ENCODE data around the gene SURF4. TPM values are rescaled to one million over a fixed set of nuclear protein-coding genes. Genes with fewer than 3 reads are reported as not detected.

The SURF4 gene
- total RNA-seq, 1 donor from 2014 or later, result 126 TPM

DNA sequence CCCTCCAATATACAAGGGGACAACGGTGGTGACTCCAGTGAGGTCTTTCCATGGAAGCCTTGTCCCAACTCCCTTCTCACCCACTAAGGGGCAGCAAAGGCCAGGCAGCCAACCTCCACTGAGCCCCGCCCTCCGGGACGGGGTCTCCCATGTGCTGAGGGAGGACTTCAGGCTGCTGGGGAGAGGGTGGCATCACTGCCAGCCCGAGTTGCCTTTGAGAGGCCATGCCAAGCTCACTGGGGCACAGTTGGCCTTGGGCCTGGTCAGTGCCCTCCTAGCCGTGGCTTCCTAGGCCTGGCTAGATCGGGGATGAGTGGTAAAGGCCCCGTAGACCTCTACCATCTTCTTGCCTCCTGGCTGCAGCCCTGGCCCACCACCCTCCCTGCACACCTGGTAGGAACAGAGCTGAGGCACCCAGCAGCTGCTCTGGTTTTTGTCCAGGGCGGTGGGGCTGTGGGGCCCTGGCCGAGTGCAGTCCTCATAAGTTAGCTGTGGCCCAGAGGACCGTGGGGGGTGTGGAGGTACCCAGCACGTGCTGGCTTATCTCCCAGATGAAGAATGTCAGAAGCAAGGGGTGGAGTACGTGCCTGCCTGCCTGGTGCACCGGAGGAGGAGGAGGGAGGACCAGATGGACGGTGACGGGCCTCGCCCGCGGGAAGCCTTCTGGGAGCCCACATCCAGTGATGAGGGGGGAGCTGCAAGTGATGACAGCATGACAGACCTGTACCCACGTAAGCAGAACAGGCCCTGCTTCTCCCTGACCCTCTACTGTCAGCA, 16.3 kb downstream of the SURF4 start:
- Histone ChIP-seq H3K27ac (no peak overlapping the region), H3K36me3 (peaks cover 70% of the 10 kb centered on the region), H3K27me3 (ENCODE audit: low read depth) (no peaks in the 10 kb centered on the region), H3K4me1 (peaks cover 28% of the 10 kb centered on the region), H3K4me3 (no peak overlapping the region), H3K9me3 (no peaks in the 10 kb centered on the region)
- no peak for TF ChIP-seq CTCF (IDR thresholded peaks at IDR 0.05)
- ATAC-seq (no peak), DNase-seq (peak; percentile 44)
- intact Hi-C loops (cut with DNase I), result no loop called here

DNA sequence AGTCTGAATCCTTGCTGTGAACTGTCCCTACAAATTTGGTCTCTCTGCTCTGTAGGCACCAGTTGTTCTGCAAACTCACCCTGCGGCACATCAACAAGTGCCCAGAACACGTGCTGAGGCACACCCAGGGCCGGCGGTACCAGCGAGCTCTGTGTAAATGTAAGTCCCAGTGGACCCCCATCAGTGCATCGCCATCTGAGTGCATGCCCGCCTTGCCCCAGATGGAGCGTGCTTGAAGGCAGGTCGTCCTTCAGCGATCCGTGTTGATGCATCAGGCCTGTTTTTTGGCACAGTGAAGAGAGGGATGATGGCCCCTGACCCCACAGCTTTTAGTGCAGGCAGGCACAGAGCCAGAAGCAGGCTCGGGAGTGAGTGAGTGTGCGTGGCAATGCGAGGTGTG, 18.2 kb downstream of the SURF4 start:
- ATAC-seq, result no peak

DNA sequence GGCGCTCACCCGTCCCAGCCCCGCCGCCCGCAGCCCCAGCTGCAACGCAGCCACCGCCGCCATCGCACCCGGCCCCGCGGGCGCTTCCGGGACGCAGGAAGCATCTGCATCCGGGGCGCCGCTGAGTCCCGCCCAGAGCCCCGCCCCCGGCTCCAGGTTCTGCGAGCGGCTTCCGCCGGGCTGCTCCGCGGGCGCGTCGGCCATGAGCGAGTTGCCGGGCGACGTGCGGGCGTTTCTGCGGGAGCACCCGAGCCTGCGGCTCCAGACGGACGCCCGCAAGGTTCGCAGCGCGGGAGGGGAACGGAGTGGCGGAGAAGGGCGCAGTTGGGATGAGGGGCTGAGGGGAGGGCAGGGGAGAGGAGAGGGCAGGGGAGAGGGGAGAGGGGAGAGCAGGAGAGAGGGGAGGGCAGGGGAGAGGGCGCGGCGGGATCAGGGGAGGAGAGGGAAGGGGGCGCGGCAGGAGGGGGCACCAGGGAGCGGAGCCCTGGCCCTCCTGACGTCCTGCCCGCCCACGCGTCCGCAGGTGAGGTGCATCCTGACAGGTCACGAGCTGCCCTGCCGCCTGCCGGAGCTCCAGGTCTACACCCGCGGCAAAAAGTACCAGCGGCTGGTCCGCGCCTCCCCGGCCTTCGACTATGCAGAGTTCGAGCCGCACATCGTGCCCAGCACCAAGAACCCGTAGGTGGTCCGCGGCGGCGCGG, 19.3 kb downstream of the SURF4 start, which contains the start of the genes SURF1 and SURF2:
Gene SURF1 (minus strand): TSS at position 97 of the 701 bp plus-strand sequence. CDS start 34 bp downstream, at position 63.
Gene SURF2 (plus strand): TSS at position 160 of the 701 bp plus-strand sequence. CDS start 43 bp downstream, at position 203.
- peak within 1 kb of the TSS; percentile 88 for H3K27ac ChIP-seq
- no peak for TF ChIP-seq CTCF (IDR thresholded peaks at IDR 0.05)
- peak; percentile 94 to 96 for ATAC-seq
- H3K9me3 ChIP-seq, result no peaks in the 10 kb centered on the region
- peaks cover 29% of the 10 kb centered on the region for H3K4me1 ChIP-seq
- H3K27me3 ChIP-seq (ENCODE audit: low read depth), result no peaks in the 10 kb centered on the region
- H3K36me3 ChIP-seq, result peaks cover 68% of the 10 kb centered on the region
- intact Hi-C loops (cut with DNase I), result no loop called here
- peak; percentile 95 for DNase-seq
- H3K4me3 ChIP-seq, result peak within 1 kb of the TSS; percentile 91

More for the DNA sequence above, 18.2 kb downstream of the SURF4 start:
- peaks cover 68% of the 10 kb centered on the region for H3K36me3 ChIP-seq
- peak overlapping the region; percentile 91 for H3K4me3 ChIP-seq
- no peaks in the 10 kb centered on the region for H3K9me3 ChIP-seq
- intact Hi-C loops (cut with DNase I), result no loop called here
- peaks cover 29% of the 10 kb centered on the region for H3K4me1 ChIP-seq
- no peak for TF ChIP-seq CTCF (IDR thresholded peaks at IDR 0.05)
- no peak for DNase-seq
- no peak overlapping the region for H3K27ac ChIP-seq
- no peaks in the 10 kb centered on the region for H3K27me3 ChIP-seq (ENCODE audit: low read depth)

GRCh38 chr9:133355881-133356357, 19.9 kb downstream of the SURF4 start:
- Histone ChIP-seq H3K27ac (peak overlapping the region; percentile 88), H3K36me3 (peaks cover 68% of the 10 kb centered on the region), H3K27me3 (ENCODE audit: low read depth) (no peaks in the 10 kb centered on the region), H3K9me3 (no peaks in the 10 kb centered on the region), H3K4me1 (peaks cover 29% of the 10 kb centered on the region), H3K4me3 (peak overlapping the region; percentile 91)
- no peak for DNase-seq
- ATAC-seq, result peak; percentile 3 to 42
- intact Hi-C loops (cut with DNase I), result no loop called here
- TF ChIP-seq CTCF (IDR thresholded peaks at IDR 0.05), result peak; percentile 8

DNA sequence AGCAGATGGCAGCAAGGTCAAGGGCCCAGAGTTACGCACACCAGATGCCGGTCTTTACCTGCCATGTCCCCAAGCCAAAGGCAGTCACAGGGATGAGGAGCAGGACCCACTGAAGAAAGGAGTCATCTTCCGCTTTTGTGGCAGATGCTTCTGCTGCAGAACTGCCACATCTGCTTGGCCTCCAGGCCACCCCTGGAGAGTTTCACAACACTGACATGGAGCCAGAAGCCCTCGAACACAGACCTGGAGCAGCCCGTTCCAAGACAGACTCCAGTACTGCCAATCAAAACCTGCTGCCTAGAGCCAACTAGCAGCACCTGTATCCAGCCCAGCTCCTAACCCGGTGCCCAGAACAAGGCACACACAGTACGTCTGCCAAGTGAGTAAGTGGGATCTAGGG, 21.1 kb downstream of the SURF4 start:
- Histone ChIP-seq H3K9me3 (no peaks in the 10 kb centered on the region), H3K36me3 (peaks cover 68% of the 10 kb centered on the region), H3K4me3 (no peak overlapping the region), H3K27ac (no peak overlapping the region), H3K27me3 (ENCODE audit: low read depth) (no peaks in the 10 kb centered on the region), H3K4me1 (peaks cover 35% of the 10 kb centered on the region)
- TF ChIP-seq CTCF (IDR thresholded peaks at IDR 0.05), result no peak
- no peak for ATAC-seq
- DNase-seq, result no peak
- intact Hi-C loops (cut with DNase I), result no loop called here

Measured in lower lobe of right lung (tissue), 2 donors.